Rectal smooth muscle tissue (tissue), 1 donor: ENCODE measurements around the gene SPON1.

Experiments used
- H3K27ac ChIP-seq: one replicate; pipeline ENCODE4 v1.7.0; 2013; ENCODE audit warnings: low read depth, low read length, inconsistent platforms
- H3K27me3 ChIP-seq: one replicate; pipeline ENCODE4 v1.7.0; 2013; ENCODE audit warnings: low read length; ENCODE audit not compliant: control insufficient read depth, insufficient read depth
- H3K36me3 ChIP-seq: one replicate; pipeline ENCODE4 v1.7.0; 2013; ENCODE audit warnings: low read length; ENCODE audit not compliant: control insufficient read depth, insufficient read depth
- H3K4me1 ChIP-seq: one replicate; pipeline ENCODE4 v1.7.0; 2013; ENCODE audit warnings: low read length; ENCODE audit not compliant: control insufficient read depth, insufficient read depth
- H3K4me3 ChIP-seq: one replicate; pipeline ENCODE4 v1.7.0; 2013; ENCODE audit warnings: low read length
- H3K9ac ChIP-seq: one replicate; pipeline ENCODE4 v1.7.0; 2013; ENCODE audit warnings: low read length

The SPON1 gene

GRCh38 chr11:14310679-14311078 is 348.2 kb downstream of the SPON1 start:
- Histone ChIP-seq H3K9ac (no peak overlapping the region), H3K27me3 (no peaks in the 10 kb centered on the region), H3K4me1 (peaks cover 5% of the 10 kb centered on the region), H3K27ac (no peak overlapping the region), H3K4me3 (no peak overlapping the region), H3K36me3 (no peaks in the 10 kb centered on the region)

GRCh38 chr11:14312736-14313438 is 350.4 kb downstream of the SPON1 start:
- no peaks in the 10 kb centered on the region for H3K36me3 ChIP-seq
- H3K4me3 ChIP-seq = no peak overlapping the region
- H3K27ac ChIP-seq = peak overlapping the region; percentile 25
- no peaks in the 10 kb centered on the region for H3K27me3 ChIP-seq
- H3K9ac ChIP-seq = no peak overlapping the region
- peaks cover 5% of the 10 kb centered on the region for H3K4me1 ChIP-seq

- no peak overlapping the region for H3K9ac ChIP-seq
- H3K36me3 ChIP-seq = no peaks in the 10 kb centered on the region
- H3K4me1 ChIP-seq = peaks cover 5% of the 10 kb centered on the region
- no peaks in the 10 kb centered on the region for H3K27me3 ChIP-seq
- no peak overlapping the region for H3K27ac ChIP-seq
- no peak overlapping the region for H3K4me3 ChIP-seq
Observed at GRCh38 chr11:14314127-14314526, 351.6 kb downstream of the SPON1 start.

GRCh38 chr11:14315130-14315529 is 352.6 kb downstream of the SPON1 start:
- Histone ChIP-seq H3K27ac (no peak overlapping the region), H3K4me1 (peaks cover 5% of the 10 kb centered on the region), H3K9ac (no peak overlapping the region), H3K4me3 (no peak overlapping the region), H3K27me3 (no peaks in the 10 kb centered on the region), H3K36me3 (no peaks in the 10 kb centered on the region)
